Epithelial cell of esophagus (primary cell): ENCODE measurements around the gene SDF2L1.

Source experiments
- DNase-seq: peaks from one replicate; pipeline ENCODE4 v3.0.0; 2010; ENCODE audit warnings: low read depth
- H3K4me3 ChIP-seq: 2 replicates; pipeline ENCODE4 v1.5.1; 2011; ENCODE audit warnings: mild to moderate bottlenecking, low read length, control low read depth
- TF ChIP-seq, protein P1 (sequence below): IDR thresholded peaks from 2 replicates; pipeline ENCODE4 v1.5.1; 2011; ENCODE audit warnings: low read depth, mild to moderate bottlenecking, low read length, control low read depth, inconsistent platforms; ENCODE audit not compliant: insufficient read depth; ENCODE audit errors: missing control alignments

The SDF2L1 gene

DNA sequence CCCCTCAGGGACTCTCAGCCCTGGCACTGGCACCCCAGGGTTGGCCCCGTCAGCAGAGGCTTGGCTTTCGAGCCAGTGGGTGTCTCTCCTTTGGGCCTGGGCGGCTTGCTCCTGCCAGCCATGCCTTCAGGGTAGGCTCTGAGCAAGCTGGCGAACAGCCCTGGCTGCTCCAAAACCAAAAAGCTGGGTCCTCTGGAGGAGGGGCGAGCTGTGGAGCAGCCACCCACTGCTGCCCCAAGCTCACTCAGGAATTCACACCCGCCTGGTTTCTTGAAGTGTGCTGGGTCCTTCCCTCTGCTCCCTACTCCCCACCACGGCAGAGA lies 18.5 kb upstream of the SDF2L1 start:
- no peak for DNase-seq
- TF ChIP-seq, protein P1, sequence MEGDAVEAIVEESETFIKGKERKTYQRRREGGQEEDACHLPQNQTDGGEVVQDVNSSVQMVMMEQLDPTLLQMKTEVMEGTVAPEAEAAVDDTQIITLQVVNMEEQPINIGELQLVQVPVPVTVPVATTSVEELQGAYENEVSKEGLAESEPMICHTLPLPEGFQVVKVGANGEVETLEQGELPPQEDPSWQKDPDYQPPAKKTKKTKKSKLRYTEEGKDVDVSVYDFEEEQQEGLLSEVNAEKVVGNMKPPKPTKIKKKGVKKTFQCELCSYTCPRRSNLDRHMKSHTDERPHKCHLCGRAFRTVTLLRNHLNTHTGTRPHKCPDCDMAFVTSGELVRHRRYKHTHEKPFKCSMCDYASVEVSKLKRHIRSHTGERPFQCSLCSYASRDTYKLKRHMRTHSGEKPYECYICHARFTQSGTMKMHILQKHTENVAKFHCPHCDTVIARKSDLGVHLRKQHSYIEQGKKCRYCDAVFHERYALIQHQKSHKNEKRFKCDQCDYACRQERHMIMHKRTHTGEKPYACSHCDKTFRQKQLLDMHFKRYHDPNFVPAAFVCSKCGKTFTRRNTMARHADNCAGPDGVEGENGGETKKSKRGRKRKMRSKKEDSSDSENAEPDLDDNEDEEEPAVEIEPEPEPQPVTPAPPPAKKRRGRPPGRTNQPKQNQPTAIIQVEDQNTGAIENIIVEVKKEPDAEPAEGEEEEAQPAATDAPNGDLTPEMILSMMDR, result no peak
- H3K4me3 ChIP-seq, result no peak overlapping the region

DNA sequence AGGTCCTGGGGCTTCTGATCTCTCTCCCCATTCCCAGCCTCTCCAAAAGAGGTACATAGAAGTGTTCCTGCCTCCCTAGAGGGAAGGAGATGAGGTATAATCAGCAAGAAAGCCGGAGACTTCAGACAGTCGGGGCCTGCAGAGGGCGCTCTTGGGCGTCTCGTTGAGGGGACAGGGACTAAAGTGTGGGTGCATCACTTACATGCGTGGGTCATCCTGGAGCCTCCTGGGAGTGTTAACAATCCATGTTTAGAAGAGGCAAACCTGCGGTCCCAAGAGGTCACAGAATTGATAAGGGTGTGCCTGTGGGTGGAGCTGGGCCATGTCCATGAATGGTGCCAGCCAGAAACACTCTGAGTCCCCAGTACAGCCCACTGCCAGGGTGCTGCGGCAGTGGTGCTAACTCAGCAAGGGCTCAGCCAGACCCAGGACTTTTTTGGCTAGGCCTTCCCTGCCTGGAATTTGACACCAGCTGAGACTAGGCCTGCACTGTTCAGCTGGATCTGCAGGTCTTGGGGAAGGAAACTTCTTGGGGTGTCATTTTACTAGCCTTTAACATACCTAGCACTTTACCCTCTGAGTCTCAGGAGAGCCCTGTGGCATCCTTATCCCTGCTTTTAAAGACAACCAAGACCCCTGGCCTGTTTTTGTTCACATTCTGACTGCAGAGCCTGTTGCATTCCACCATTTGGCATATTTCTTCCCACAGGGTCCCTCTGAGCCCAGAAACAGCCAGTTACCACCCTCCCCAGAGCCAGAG lies 17.8 kb upstream of the SDF2L1 start:
- peak; percentile 47 for DNase-seq
- TF ChIP-seq, protein P1, result peak; percentile 62
- no peak overlapping the region for H3K4me3 ChIP-seq

DNA sequence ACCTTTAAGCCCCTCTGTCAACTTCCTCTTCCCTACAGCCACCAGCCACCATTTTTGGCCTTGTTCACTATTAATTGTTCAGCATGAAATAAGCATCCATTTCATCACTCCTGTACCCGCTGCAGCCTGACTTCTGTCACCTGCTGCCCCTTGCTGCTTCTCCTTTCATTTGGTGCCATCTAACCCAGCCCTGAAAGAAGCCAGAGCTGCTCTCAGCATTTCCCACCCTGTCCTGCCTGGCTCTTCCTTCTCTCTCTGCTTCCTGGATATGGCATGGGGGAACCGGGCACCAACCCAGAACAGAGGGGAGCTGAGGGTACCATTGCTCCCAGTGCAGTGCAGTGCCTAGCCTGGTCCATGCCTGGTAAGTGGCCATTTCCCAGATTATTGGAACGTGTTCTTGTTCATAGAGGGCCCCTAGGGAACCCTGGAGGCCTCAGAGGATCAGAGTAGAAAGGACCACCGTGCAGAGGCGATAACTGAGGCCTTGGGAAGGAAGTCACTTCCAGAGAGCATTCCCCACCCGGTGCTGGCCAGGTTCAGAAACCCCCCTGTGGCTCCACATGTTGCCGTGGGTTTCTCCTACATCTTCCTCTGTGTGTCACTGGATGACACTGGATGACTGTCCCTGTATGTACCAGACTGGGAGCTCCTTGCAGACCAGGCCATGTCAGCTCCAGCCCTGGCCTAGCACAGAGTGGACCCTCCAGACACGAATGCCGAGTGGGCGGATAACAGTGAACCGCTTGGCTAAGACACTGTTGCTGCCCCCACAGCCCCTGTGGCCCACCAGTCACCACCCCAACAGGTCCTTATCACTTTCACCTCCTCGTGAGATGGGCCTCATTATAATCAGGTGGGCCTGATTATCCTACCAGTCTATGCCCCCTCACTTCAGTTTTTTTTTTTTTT lies 17.0 kb upstream of the SDF2L1 start:
- no peak overlapping the region for H3K4me3 ChIP-seq
- TF ChIP-seq, protein P1, result no peak
- no peak for DNase-seq

DNA sequence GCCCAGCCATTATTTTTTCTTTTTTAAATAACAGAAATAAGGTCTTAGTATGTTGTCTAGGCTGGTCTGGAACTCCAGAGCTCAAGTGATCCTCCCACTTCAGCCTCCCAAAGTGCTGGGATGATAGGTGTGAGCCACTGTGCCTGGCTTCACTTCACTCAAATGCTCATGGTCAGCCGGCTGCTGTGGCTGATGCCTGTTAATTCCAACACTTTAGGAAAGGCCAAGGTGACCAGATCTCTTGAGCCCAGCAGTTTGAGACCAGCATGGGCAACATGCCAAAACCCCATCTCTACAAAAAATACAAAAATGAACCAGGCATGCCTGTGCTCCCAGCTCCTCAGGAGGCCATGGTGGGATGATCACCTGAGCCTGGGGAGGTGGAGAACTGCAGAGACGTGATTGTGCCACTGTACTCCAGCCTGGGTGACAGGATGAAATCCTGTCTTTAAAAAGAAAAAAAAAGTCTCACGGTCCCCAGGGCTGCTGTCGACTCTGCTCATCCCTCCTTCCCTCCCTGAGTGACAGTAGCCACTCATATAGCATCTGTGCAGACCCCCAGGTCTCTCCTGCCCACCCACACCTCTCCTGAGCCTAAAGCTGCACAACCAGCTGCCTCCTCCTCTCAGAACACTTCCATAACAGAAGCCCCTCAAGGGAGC lies 15.9 kb upstream of the SDF2L1 start:
- TF ChIP-seq, protein P1, result no peak
- H3K4me3 ChIP-seq, result no peak overlapping the region

DNA sequence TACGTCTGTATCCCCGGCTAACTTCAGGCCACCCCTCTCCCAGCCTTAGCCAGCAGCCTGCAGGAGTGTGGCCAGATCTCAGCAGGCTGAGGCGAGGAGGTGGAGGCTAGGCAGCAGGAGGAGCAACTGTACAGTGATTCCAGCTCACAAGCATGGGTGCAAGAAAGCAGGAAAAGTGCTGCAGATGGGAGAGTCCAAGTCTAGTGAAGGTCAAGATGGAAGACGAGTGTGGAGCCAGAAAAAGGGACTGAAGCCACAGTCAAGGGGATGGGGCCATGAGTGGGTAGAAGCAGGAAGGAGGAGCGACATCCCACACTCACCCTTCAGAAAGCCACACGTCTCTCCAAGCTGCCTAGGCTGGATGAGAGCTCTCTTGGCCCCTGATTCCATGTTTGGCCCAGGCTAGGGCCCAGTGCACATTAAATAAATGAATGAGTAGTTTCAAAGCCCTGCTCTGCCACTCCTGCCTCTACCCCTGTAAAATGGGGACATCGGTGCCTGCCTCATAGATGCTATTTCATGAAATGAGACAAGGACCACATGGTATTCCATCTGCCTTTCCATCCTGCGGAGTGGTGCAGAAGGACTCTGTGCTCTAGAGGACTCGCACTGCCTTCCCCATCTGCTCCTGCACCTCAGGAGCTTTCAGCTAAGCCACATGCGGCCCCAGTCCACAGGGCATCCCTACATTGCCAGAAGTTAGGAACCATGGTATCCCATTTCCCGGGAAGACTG lies 15.2 kb upstream of the SDF2L1 start:
- TF ChIP-seq, protein P1, result no peak
- no peak overlapping the region for H3K4me3 ChIP-seq
- DNase-seq, result no peak

More for the DNA sequence above, 15.9 kb upstream of the SDF2L1 start:
- DNase-seq, result no peak

DNA sequence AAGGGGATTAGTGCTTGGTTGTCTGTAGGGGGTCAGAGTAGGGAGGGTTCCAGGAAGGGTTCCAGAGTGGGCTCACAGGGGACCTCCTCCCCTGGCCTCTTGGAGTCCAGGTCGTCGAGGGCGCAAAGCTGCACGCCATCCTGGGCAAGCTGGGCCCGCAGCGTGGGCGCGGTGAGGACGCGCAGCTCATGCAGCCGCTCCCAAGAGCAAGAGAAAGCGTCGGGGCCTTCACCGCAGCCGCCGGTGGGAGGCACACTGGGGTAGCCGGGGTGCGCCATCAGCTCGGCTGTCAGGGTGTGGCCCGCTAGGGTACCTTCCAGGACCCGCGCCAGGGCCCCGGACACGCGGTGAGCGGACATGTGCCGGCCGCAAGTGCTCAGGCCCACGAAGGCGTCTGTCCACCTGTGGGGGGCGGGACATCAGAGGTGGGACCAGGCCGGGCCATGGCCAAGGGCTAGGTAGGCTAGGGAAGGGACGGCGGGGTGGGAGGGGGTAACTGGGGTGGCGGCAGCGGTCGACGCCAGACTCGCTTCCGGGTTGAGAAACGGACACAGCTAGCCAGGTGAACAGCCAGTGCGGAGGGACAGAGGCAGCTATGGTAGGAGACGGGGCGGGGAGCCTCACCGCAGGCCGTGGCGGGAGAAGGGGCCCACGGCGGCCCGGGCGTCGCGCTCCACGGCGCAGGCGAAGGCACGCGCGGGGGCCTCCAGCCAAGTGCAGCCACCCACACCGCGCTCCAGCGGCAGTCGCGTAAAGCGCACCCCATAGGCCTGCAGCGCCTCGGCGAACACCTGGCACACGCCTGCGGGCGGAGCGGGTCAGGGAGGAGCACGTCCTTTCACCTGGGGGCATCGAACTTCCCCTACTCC lies 13.5 kb upstream of the SDF2L1 start:
- no peak for DNase-seq
- TF ChIP-seq, protein P1, result no peak
- peak overlapping the region; percentile 87 for H3K4me3 ChIP-seq
